Osteocyte (in vitro differentiated cells): ENCODE measurements around the gene ZFP36L1. TPM values are rescaled to one million over a fixed set of nuclear protein-coding genes. Genes with fewer than 3 reads are reported as not detected.

Experiments
- DNase-seq: peaks from one replicate; pipeline ENCODE4 v3.0.0; 2021; ENCODE audit warnings: mixed read lengths; ENCODE audit not compliant: unreplicated experiment; ENCODE audit errors: extremely low spot score
- H3K27ac Mint-ChIP-seq: one replicate; pipeline ENCODE4 v1.8.0; 2021; ENCODE audit warnings: mild to moderate bottlenecking, mixed read lengths; ENCODE audit not compliant: unreplicated experiment
- H3K27me3 Mint-ChIP-seq: one replicate; pipeline ENCODE4 v1.8.0; 2021; ENCODE audit warnings: mixed read lengths; ENCODE audit not compliant: unreplicated experiment
- H3K36me3 Mint-ChIP-seq: one replicate; pipeline ENCODE4 v1.8.0; 2021; ENCODE audit warnings: mixed read lengths; ENCODE audit not compliant: unreplicated experiment
- H3K4me1 Mint-ChIP-seq: one replicate; pipeline ENCODE4 v1.8.0; 2021; ENCODE audit warnings: mixed read lengths; ENCODE audit not compliant: unreplicated experiment
- H3K4me3 Mint-ChIP-seq: one replicate; pipeline ENCODE4 v1.8.0; 2021; ENCODE audit warnings: mild to moderate bottlenecking, moderate library complexity, mixed read lengths; ENCODE audit not compliant: unreplicated experiment
- H3K9me3 Mint-ChIP-seq: one replicate; pipeline ENCODE4 v1.8.0; 2021; ENCODE audit warnings: mixed read lengths; ENCODE audit not compliant: unreplicated experiment
- total RNA-seq: library from RNA; stranded (reverse); gene quantifications from 2 replicates; pipeline ENCODE4 v1.2.1, GENCODE V29; 2021
- TF ChIP-seq, protein P1 (sequence below): fragments of 200-600 bp; sonication (generic); IDR thresholded peaks from 2 replicates; pipeline ENCODE4 v1.5.0; 2021; ENCODE audit warnings: antibody characterized with exemption, mild to moderate bottlenecking, moderate library complexity

ZFP36L1 gene
- total RNA-seq, 1 donor from 2014 or later = 352 TPM

DNA sequence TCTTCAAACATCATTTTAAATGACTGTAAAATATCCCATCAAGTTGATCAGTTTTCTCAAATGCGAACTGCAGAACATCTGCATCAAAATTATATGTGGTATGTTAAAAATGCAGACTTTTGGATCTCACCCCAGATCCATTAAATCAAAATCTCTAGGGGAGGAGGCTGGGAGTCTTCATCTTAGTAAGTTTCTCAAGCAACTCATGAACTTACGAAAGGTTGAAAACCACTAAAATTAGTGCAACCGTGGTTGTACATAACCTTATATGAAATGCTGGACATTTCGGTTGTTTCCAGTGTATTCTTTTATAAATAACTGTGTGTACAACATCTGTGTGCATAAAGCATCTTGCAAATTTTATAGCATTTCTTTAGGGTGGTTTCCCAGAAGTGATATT, 39.2 kb downstream of the ZFP36L1 start:
- no peaks in the 10 kb centered on the region for H3K36me3 Mint-ChIP-seq
- H3K27me3 Mint-ChIP-seq = no peaks in the 10 kb centered on the region
- TF ChIP-seq, protein P1, sequence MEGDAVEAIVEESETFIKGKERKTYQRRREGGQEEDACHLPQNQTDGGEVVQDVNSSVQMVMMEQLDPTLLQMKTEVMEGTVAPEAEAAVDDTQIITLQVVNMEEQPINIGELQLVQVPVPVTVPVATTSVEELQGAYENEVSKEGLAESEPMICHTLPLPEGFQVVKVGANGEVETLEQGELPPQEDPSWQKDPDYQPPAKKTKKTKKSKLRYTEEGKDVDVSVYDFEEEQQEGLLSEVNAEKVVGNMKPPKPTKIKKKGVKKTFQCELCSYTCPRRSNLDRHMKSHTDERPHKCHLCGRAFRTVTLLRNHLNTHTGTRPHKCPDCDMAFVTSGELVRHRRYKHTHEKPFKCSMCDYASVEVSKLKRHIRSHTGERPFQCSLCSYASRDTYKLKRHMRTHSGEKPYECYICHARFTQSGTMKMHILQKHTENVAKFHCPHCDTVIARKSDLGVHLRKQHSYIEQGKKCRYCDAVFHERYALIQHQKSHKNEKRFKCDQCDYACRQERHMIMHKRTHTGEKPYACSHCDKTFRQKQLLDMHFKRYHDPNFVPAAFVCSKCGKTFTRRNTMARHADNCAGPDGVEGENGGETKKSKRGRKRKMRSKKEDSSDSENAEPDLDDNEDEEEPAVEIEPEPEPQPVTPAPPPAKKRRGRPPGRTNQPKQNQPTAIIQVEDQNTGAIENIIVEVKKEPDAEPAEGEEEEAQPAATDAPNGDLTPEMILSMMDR = no peak
- no peaks in the 10 kb centered on the region for H3K9me3 Mint-ChIP-seq
- no peak overlapping the region for H3K4me3 Mint-ChIP-seq
- no peak for DNase-seq
- no peak overlapping the region for H3K27ac Mint-ChIP-seq
- peaks cover 23% of the 10 kb centered on the region for H3K4me1 Mint-ChIP-seq

GRCh38 chr14:68752271-68753006, 40.4 kb downstream of the ZFP36L1 start:
- H3K9me3 Mint-ChIP-seq = no peaks in the 10 kb centered on the region
- peaks cover 2% of the 10 kb centered on the region for H3K27me3 Mint-ChIP-seq
- TF ChIP-seq, protein P1 = no peak
- H3K36me3 Mint-ChIP-seq = no peaks in the 10 kb centered on the region
- H3K4me3 Mint-ChIP-seq = no peak overlapping the region
- no peak for DNase-seq
- H3K27ac Mint-ChIP-seq = no peak overlapping the region
- H3K4me1 Mint-ChIP-seq = peaks cover 27% of the 10 kb centered on the region

GRCh38 chr14:68749487-68750475, 43.1 kb downstream of the ZFP36L1 start:
- TF ChIP-seq, protein P1 = no peak
- no peak overlapping the region for H3K27ac Mint-ChIP-seq
- no peaks in the 10 kb centered on the region for H3K36me3 Mint-ChIP-seq
- peaks cover 22% of the 10 kb centered on the region for H3K4me1 Mint-ChIP-seq
- H3K4me3 Mint-ChIP-seq = no peak overlapping the region
- no peaks in the 10 kb centered on the region for H3K9me3 Mint-ChIP-seq
- peaks cover 5% of the 10 kb centered on the region for H3K27me3 Mint-ChIP-seq
- no peak for DNase-seq

- TF ChIP-seq, protein P1 = no peak
Measured at GRCh38 chr14:68748691-68749090, 44.2 kb downstream of the ZFP36L1 start.

GRCh38 chr14:68748260-68748659, 44.6 kb downstream of the ZFP36L1 start:
- Mint-ChIP-seq H3K36me3 (no peaks in the 10 kb centered on the region), H3K27ac (no peak overlapping the region), H3K4me1 (peaks cover 11% of the 10 kb centered on the region), H3K9me3 (no peaks in the 10 kb centered on the region), H3K27me3 (peaks cover 7% of the 10 kb centered on the region), H3K4me3 (no peak overlapping the region)
- no peak for DNase-seq
- TF ChIP-seq, protein P1 = no peak

More at GRCh38 chr14:68748691-68749090, 44.2 kb downstream of the ZFP36L1 start:
- H3K4me1 Mint-ChIP-seq = peaks cover 15% of the 10 kb centered on the region
- no peaks in the 10 kb centered on the region for H3K36me3 Mint-ChIP-seq
- H3K9me3 Mint-ChIP-seq = no peaks in the 10 kb centered on the region
- H3K27ac Mint-ChIP-seq = no peak overlapping the region
- no peak overlapping the region for H3K4me3 Mint-ChIP-seq
- no peak for DNase-seq
- H3K27me3 Mint-ChIP-seq = peaks cover 7% of the 10 kb centered on the region
